Activated CD8-positive, alpha-beta memory T cell treated with anti-CD3 and anti-CD28 coated beads for 4 hours (primary cell): ENCODE measurements around the gene GLRX5.

Experiments used
- DNase-seq, 2 donors: peaks; one replicate each; pipeline ENCODE4 v3.0.0-alpha.2; 2020; ENCODE audit warnings: low read depth in 2 of 2

GLRX5 gene

GRCh38 chr14:95534299-95535225 is at the start of gene GLRX5:
TSS of gene GLRX5 (plus strand) at chr14:95535050. CDS start at chr14:95535090, 40 bp downstream.
- DNase-seq = peak; percentile 95 to 97

- DNase-seq = no peak
These were observed 49.5 kb upstream of the GLRX5 start for GRCh38 chr14:95485222-95485819.

GRCh38 chr14:95486875-95487668 is 47.8 kb upstream of the GLRX5 start:
- DNase-seq = no peak

DNA sequence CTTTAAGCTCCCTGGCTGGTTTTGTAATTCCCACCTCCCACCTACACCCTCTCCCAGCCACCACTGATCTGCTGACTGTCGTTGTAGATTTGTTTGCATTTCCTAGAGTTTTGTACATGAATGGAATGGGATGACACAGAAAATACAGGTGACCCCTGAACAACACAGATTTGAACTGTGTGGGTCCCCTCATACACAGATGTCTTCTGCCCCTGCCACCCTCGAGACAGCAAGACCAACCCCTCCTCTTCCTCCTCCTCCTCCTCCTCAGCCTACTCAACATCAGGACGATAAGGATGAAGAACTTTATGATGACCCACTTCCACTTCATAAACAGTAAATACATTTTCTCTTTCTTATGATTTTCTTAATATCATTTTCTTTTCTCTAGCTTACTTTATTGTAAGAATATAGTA is 47.2 kb upstream of the GLRX5 start:
- no peak for DNase-seq

DNA sequence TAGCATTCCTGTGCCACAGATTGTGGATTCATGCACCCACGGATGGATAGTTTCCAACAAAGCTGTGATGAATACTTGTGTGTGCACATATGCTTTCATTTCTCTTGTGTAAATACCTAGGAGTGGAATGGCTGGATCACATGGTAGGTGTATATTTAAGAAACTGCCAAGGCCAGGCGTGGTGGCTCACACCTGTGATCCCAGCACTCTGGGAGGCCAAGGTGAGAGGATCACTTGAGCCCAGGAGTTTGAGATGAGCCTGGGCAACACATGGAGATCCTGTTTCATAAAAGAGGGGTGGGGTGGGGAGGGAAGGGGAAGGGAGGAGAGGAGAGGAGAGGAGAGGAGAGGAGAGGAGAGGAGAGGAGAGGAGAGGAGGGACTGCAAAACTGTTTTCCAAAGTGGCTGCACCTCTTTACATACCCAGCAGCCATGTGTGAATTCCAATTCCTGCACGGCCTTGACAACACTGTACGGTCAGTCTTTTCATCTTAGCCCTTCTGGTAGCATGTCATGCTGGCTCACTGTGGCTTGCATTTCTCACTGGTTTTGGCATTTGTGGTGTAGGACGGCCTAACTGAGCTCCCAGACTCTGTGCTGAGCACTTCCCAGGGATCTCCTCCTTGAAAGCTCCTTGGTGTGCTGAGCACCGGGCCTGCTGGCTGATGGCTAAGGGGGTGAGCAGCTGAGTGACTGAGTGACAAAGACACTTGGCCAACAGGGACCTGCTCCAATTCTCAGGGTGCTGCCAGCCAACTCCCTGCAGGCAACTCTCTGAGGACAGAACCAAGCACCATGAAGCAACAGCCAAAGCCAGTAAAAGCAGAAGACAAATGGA is 46.3 kb upstream of the GLRX5 start:
- DNase-seq = no peak

DNA sequence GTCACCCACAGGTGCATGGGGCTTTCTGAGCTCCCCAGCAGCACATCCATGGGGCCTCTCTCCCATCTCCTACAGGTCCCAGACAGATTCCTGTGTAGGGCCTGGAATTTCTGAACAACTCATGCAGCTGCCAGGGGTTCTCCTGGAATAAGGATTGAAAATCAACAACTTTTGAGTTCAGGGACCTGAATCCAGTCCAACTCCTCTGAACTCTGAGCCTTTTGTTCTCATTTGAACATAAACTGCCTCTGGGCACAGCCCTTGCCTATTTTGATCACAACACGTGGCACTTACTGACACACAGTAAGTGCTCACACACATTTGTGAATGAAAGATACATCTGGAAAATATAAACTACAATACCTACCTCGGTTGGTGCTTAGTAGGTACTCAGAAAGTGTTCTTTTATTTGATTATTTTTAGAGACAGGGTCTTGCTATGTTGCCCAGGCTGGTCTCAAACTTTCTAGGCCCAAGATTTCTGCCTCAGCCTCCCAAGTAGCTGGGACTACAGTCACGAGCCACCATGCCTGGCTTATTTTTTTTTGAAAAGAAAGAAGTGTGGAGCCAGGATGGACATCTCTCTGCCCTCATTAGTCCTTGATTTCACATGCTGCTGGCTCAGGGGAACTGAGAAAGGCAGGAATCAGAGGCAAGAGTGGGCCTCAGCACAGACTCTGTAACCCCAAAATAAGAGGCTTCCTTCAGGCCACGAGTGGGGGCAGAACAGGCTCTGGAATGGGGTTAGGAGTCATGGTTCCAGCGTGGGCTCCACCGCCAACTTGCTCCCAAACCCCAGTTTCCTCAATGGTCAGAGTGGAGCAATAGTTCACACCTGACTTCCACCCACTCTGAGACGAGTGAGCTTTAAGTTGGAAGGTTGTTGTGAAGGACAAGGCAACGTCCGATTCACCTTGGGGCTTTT is 45.4 kb upstream of the GLRX5 start:
- DNase-seq = no peak

DNA sequence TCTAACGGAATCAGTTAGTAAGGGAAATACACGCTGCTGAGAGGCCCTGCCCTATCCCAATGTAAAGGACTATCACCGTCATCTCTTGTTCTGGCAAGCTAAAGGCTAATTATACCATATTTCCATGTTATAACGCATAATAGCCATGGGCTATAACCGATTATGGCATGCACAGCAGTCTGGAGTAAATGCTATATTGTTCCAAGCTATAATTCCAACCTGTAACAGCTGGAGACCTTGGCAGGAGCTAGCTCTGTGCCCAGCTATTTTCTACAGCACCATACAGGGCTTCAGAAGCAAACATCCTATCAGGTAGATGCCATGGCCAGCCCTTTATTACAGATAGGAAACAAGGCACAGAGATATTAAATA is 44.7 kb upstream of the GLRX5 start:
- DNase-seq = no peak

- DNase-seq = no peak
These were observed 44.0 kb upstream of the GLRX5 start for GRCh38 chr14:95490727-95491451.

DNA sequence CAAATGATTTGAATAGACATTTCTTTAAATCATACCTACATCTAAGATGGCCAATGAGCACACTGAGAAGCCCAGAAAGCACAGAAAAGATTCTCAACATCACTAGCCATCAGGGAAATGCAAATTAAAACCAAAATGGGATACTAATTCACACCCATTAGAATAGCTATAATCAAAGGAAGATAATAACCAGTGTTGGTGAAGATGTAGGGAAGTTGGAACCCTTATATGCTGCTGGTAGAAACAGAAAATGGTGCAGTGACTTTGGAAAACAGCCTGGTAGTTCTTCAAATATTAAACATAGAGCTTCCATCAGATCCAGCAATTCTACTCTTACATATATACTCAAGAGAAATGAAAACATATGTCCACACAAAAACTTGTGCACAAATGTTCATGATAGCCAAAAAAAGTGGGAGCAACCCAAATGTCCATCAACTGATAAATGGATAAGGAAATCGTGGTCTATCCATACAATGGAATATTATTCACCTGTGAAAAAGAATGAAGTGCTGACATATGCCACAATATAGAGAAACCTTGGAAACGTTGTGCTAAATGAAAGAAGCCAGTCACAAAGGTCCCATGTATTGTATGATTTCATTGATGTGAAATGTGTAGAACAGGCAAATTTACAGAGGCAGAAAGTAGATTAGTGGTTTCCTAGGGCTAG is 42.8 kb upstream of the GLRX5 start:
- DNase-seq = no peak

- no peak for DNase-seq
These were observed 41.3 kb upstream of the GLRX5 start for GRCh38 chr14:95493503-95493902.

DNA sequence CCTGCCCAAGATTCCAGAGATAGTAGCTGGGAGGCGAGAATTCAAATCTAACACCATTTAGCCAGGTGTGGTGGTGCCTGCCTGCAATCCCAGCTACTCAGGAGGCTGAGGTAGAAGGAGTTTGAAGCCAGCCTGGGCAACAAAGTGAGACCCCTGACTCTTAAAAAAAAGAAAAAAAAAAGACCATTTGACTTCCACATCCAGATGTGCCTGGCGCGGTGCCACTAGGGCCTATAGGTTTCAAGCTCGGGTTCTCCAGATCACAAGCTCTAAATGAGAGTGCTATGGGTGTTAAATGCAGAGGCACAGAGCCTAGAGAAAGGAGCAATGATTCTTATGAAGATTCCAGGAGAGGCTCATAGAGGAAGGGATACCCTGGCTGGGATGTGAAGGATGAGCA is 40.9 kb upstream of the GLRX5 start:
- no peak for DNase-seq

DNA sequence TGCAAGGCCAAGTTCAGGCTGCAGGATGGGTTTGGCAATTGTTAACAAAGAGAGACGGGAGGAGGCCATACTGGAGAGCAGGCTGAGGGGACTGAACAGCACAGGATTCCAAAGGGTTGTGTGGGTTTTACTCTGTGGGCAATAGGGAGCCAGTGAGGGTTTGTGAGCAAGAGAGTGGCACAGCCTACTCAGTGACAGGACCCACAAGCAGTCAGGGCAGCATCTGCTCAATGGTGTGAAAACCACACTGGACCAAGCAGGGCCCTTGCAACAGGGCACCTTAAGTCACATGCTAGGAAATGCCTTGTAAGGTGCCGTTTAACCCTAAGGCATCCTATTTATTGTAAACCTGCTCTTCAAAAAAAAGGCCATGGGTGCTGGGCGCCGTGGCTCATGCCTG is 40.4 kb upstream of the GLRX5 start:
- no peak for DNase-seq

DNA sequence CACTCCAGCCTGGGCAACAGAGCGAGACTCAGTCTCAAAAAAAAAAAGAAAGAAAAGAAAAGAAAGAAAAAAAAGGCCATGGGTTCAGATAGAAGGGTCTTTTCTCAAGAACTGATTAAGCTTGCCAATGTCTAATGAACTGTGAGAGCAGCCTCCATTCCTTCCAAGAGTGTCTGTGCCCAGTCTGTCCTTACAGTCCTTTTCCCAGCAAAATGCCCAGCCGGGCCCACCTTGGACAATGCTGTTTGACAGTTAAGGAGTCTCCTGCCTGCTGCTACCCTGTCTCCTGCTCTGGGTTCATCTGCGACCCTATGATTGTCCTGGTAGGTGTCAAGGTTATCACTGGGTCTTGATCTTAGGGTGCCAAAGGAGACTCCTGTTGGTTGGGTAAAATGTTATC is 39.8 kb upstream of the GLRX5 start:
- no peak for DNase-seq

- no peak for DNase-seq
These were observed 39.3 kb upstream of the GLRX5 start for GRCh38 chr14:95495538-95496025.

DNA sequence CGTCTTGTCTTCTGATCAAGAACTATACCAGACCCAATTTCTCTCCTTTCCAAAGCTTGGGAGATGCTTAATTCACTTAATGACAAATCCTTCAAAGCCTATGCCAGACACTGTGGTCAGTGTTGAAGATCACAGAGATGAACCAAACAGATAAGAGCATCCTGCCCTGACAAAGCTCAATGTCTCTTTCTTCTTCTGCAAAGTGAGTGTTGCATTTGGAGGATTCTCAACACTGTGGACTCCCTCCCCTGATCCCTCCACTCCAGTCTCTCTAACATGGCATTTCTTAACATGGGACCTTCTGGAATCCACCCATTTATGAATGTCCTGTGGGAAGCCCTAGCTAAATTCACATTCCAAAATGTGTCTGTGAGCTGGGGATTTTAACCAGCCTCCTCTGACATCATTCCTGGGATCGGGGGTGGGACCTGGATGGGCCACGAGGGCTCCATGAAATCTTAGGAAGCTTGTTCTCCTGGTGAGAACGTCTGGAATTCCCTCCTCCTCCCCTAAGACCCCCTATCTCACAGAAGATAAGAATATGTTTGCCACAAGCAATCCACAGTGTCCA is 38.7 kb upstream of the GLRX5 start:
- DNase-seq = no peak

DNA sequence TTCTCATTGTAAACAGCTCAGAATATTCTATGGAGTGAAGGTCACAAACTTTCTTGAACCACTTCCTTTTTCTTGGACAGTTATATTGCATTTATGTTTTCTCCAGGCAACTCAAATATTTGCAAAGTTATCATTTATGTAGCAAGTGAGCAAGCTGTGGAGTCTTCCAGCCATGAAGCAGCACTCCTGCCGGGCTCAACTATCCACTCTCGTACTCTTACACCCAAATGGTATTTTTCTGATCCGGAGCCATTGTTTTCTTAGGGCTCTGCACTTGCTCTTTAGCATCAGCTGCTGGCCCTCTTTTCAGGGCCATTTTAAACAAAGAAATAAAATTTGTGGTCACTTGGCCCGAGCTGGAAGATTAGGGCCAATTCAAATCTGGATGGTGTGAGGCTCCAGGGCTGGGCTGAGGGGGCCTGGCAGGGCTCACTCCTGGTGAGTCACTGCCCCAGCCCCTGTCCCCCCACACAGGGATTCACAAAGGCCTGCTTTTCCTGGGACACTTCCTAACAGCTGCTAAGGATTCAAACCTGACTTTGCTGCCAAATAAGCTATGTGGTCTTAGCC is 38.1 kb upstream of the GLRX5 start:
- DNase-seq = no peak

GRCh38 chr14:95497561-95498011 is 37.3 kb upstream of the GLRX5 start:
- no peak for DNase-seq

- no peak for DNase-seq
These were observed 36.1 kb upstream of the GLRX5 start for GRCh38 chr14:95498622-95499353.
